ENCODE measurements around the gene FARSB.

DNA sequence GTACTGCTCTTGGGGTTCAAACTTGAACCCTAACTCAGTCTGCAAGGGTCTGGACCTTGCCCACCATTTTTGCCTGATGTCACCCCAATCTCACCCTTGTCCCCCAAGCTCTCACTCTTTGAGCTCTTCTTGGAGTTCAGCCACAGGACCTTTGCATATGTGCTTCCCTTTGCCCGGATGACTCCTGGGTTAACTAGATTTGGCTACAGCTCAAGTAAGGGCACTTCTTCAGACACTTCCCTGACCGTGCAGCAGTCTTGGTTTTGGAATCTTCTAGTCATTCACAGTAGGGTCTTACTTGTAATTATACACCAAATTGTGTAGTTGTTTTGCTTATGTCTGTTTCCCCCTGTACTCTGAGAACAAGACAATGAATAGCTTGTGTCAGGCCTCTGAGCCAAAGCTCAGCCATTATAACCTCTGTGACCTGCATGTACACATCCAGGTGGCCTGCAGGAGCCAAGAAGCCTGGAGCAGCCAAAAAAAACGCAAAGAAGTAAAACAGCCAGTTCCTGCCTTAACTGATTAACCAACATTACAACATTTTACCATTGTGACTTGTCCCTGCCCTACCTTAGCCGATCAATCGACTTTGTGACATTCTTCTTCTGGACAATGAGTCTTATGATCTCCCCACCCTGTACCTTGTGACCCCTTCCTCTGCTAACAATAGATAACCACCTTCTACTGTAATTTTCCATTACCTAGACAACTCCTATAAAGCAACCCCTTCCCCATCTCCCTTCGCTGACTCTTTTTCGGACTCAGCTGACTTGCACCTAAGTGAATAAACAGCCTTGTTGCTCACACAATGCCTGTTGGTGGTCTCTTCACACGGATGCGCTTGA is 14.5 kb upstream of the FARSB start:
- TF ChIP-seq CTCF (IDR thresholded peaks at IDR 0.05) (no peak), POLR2A (IDR thresholded peaks at IDR 0.05) (no peak)

Measured in body of pancreas (tissue), 4 donors.